Fibroblast of skin of left quadriceps (primary cell): Measurements from ENCODE around the gene TOB1.

ENCODE experiments used
- DNase-seq, 2 experiments: peaks; one replicate each; pipeline ENCODE4 v3.0.0-alpha.2; 2013; ENCODE audit warnings: low read depth in 2 of 2

Gene TOB1

DNA sequence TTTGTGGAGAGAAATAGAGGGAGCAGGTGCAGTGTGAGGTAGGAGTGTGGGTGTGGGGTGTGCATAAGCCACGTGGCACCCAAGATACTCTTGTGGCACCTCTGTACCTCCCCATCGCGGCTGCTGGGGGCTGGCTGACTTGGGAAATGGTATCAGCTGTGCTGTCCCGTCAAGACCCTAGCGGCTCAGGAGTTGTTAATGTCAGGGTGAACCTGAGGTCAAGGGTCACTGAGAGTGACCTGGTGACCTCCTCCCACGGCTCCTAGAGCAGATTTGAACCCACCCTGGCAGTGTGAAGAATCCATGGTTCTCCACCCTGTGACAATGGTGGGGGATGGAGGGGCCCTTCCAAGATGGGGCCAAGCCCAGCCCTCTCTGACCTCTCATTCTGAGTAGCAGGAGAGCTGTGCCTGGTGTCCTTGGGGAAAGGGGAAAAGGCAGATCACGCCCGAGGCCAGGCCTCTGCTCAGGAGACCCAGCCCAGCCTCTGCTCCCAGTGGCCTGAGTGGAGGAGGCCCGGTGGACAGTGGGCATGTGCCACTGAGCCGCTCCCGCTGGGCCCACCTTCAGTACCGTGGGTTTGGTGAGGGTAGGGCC, 33.8 kb downstream of the TOB1 start:
- no peak for DNase-seq

DNA sequence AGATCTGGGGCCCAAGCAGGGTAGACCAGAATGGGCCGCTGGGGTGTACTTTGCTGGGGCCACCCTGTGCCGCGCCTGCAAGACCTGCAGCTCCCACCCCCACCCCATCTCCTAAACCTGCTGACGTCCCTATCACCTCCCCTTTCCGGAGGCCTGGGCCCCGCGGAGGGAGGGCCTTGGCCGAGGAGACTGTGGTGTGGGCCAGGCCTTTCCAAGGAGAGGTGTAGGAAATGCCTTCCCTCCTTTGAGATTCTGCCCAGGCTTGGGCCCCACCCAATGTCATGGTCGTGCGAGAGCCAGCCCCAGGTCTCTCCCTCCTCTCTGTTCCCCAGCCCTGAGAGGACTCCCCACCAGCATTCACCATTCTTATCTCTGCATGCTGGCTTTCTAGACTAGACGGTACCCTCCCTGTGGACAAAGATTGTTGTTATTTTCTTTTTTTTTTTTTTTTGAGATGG, 34.7 kb downstream of the TOB1 start:
- DNase-seq: no peak

DNA sequence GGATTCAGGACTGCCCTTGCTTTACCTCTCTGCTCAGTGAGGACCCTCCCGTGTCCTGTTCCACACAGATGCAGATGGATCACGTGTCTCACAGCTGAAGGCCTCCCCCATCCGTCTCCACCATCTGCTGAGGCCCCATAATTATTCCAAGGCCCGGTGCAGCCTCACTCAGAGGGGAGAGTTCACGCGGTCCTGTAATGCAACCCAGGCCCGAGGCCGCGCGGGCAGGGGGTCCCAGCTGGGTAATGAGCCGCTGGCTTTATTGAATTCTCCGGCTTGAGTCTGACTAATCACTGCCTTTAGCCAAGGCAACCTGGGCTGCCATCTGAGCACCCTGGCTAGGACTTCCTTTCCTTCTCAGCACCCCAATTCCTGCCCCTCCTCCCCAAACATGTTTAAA, 35.2 kb downstream of the TOB1 start:
- DNase-seq: no peak

DNA sequence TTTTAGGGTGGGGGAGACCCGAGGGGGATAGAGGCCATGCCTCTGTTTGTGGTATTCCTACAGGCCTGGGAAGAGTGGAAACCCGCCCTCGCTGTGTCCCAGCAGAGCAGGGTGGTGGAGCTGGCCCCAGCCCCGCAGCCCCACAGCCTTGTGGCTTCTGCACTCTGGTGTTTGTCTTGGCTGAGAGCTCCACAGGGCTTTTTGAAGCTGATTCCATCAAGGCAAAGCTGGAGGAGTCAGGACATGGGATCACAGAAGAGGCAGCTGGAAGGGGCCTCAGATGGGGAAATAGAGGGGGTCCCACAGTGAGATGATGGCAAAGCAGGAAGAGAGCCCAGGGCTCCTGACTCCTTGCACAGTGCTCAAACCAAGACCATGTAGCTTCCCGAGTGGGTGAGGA, 35.8 kb downstream of the TOB1 start:
- no peak for DNase-seq

DNA sequence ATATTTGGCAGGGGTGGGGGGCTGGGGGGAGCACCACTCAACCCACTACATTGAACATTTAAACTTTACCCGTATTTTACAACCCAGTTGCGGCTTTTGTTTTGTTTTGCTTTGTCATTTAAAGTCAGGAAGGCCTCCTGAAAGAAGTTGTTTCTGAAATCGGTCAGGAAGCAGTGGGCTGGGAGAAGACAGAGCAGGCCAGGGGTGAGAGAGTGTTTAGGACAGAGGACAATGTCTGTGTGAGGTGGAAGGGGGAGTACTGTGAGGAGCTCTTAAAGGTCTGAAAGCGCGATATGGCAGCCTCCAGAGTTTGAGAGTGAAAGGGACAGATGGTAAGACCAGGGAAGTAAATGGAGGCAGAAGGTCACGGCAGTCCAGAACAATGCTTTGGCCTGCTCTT, 36.8 kb downstream of the TOB1 start:
- no peak for DNase-seq

DNA sequence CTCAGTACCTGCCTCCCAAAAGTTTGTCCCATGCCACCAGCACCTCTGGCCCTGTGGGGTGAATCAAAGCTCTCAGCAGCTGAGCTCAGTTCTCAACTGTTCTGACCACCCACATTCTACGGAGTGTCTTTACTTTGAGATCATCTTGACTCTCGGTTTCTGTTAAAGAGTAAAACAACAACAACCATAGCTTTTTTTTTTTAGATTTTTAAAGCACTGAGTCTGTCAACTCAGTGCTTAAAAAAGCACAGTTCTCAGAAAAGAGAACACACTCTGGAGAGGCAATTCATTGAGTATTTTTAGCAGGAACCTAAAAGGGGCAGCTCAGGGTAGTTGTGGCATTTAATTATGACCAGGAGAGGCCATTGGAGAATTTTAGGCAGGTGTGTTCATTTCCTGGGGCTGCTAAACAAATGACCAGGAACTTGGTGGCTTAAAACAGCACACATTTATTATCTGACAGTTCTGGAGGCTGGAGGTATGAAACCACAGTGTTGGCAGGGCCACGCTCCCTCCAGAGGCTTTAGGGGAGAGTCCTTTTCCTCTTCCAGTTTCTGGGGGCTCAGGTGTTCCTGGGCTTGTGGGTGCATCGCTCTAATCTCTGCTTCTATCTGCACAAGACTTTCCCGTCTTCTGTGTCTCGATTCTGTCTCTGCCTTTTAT, 37.5 kb downstream of the TOB1 start:
- no peak for DNase-seq

DNA sequence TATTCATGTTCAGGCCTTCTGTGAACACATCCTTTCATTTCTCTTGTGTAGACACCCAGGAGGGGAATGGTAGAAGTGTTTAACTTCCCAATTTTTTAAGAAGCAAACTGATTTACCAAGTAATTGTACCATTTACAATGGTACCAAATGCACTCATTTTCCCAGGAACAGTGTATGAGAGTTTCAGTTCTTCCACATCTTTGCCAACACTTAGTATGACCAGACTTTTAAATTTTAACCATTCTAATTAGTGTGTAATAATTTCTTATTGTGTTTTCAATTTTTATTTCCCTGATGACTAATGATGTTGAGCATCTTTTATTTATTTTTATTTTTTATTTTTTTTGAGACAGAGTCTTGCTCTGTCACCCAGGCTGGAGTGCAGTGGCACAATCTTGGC, 41.0 kb downstream of the TOB1 start:
- no peak for DNase-seq

DNA sequence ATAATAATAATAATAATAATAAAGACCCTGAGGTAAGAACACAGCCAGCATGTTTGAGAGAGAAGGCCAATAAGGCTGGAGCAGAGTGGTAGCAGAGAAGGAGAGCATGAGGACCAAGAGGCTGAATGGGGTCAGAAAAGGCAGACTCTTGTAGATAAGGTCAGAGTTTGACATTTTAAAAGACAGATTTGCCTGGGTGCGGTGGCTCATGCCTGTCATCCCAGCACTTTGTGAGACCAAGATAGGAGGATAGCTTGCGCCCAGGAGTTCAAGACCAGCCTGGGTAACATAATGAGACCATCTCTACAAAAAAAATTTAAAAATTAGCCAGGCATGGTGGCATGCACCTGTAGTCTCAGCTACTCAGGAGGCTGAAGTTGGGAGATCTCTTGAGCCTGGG, 41.7 kb downstream of the TOB1 start:
- DNase-seq: no peak

DNA sequence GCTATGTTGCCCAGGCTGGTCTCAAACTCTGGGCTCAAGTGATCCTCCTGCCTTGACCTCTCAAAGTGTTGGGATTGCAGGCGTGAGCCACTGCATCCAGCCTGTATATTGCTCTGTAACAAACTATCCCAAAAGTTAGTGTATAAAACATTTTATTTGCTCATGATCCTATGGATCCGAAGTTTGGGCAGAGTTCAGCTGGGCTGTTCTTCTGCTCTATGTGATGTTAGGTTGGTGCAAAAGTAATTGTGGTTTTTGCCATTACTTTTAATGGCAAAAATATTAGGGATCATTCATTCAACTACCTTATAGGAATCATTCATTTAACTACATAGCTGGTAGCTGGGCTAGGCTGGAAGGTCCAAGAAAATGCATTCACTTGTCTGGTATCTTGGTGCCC, 43.6 kb downstream of the TOB1 start:
- DNase-seq: no peak

DNA sequence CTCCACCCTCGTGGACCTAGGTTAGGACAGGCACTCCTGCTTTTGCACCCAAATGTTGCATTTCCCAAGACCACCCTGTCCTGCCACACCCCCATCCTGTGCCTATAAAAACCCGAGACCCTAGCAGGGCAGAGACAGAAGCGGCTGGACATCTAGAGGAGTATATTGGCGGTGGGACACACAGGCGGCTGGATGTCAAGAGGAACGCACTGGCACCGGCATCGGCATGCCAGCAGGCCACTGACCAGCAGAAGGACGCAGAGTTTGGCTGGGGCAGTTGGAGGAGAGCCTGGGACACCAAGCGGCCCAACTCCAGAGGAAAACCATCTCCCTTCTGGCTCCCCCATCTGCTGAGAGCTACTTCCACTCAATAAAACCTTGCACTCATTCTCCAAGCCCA, 45.5 kb downstream of the TOB1 start:
- no peak for DNase-seq

DNA sequence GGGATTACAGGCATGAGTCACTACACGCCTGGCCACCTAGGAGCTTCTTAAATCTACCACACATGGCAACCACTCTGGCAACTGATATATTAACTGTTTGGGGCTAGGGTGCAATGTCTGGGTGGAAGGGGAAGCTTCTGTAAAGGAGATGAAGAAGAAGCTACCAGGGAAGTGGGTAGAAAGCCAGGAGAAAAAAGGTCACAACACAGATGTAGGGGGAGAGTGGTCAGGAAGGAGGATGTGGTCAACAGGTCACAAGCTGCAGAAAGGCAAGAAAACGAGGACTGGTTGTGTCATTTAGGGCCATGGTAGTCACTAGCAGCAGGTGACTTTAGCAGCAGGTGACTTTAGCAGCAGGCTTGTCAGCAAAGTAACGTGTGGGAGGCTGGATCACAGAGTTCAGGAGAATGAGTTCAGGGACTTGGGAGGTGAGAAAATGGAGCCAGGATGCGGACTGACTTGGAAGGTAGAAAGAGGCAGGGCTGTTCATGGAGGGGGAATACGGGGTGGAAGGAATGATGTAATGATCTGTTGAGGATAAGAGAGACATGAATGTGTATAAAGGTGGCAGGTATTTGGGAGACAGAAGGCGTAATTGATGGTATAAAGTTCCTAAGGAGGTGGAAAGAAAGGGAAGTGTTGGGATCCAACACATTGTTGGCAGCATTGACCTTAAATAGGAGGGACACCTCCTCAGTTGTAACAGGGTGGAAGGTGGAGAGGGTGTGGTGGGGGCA, 47.1 kb downstream of the TOB1 start:
- no peak for DNase-seq

DNA sequence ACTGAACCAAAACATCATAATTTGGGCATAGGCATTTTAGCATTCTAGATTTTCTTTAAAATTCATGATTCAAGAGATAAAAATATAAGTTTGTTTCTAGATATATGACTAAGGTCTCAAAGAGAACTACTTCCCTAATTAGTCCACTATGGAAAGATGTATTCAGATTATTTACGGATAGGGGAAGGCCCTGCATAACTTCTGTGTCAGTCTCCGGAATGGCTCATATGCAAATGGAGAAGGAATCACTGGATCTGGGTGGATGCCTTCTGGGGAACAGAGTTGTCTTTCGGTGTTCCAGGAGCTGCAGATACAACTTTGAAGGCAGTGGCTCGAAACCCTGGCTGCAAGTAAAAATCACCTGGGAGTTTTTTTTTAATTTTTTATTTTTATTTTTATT, 47.9 kb downstream of the TOB1 start:
- no peak for DNase-seq

DNA sequence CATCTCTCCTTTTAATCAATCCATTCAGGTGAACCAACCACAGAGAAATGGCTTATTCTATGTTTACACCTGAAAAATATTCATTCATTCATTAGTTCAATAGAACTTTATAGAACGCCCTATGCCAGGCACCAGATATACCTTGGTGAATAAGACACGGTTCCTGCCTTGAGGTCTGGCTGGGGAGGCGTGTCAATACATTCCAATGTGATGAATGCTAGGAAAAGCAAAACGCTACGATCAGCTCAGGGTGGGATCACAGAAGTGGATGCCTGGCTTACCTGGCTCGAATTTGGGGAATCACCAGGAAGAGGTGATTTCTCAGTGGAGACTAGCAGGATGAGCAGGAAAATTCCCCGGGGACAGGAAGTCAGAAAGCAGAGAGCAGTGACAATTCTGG, 48.3 kb downstream of the TOB1 start:
- no peak for DNase-seq

DNA sequence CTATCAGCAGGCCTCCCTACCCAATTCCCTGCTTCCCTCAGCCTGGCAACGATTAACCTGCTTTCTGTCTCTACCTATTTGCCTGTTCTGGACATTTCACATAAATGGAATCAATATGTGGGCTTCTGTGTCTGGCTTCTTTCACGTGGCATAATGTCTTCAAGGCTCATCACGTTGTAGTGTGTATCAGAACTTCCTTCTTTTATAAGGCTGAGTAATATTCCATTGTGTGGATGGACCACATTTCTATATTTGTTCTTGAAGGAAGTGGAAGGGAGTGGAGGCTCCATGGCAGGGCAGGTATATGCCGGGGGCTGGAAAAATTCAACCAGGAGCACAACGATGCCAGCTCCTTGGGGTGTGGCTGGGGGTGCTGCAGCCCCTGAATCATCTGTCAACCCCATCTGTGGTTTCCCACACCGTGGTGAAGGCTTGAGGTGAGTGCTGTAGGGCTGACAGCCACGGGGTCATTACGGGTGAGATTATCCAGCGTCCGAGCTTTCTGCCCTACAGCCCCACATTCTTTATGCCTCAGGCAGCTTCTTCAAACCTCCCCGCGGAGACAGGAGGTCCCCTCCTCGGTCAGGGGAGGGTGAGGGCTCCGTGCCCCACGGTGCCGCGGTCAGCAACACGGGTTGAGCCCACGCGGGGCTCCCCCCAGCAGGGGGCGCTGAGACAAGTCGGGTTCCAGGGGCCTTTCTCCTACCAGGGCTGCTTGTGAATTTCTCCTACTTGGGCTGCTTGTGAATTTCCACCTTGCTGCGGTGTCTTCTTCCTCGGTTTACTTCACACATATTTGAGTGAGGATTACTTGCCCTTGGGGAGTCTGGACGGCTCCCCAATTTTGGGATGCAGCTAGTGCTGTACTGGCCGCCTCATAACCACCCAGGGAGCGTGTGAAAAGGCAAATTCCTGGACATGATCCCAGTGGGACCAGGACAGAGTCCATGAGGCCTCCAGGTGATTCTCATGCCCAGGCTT, 49.1 kb downstream of the TOB1 start:
- no peak for DNase-seq

DNA sequence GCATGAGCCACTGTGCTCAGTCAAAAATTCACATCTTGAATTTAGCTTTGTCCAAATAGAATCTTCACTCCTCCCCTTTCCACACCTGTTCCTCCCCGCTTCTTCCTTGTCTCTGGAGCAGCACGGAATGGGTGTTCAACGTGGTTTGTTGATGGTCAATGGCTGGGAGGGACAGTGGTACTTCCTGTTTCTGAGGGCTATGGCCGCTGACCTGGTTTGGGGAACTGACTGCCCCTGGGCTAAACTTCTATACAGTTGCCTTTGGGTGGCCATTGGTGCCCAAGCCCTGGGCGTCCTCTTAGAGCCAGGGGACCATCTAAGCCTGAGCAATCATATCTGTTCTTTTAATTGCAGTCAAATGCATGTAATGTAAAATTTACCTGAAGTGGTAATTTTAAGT, 49.9 kb downstream of the TOB1 start:
- DNase-seq: no peak

DNA sequence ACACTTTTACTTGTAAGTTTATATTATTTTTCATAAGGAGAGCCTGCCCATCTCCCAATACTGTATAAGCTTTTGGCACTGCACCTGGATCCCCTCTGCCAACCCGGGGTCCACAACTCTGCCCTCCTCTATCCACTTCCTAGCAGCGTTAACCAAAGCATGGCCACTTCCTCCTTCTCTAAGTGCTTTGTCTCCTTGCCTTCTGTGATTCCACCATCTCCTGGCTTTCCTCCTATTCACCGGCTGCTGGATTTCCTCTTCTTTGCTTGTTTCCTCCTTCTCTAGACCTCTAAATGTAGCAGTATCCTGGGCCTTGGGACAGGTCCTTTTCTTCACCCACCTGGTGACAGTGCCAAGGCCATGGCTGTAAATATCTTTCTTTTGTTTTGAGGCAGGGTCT, 50.8 kb downstream of the TOB1 start:
- no peak for DNase-seq

DNA sequence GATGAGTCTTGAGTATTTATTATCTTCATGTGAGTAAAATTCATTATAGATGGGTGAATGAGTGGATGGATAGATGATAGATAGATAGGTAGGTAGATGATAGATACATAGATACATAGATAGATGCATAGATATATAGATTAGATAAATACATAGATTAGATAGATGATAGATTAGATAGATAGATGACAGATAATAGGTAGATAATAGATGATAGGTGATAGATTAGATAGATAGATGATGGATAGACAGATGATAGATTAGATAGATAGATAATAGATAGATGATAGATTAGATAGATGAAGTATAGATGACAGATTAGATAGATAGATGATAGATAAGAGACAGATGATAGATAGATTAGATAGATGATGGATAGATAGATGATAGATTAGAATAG, 52.6 kb downstream of the TOB1 start:
- no peak for DNase-seq
